SK-N-SH (cell line): ENCODE measurements around the gene ABHD6. TPM values are rescaled to one million over a fixed set of nuclear protein-coding genes. Genes with fewer than 3 reads are reported as not detected.

Experiments
- CTCF ChIA-PET: fragments of 300-600, 350-600 bp; formaldehyde crosslinking; extraction: SDS; loops from one replicate; lab custom pipeline; 2021; lab: Yijun Ruan, JAX
- POLR2A ChIA-PET: fragments of 350-600 bp; sonication (Branson Sonifier 250); formaldehyde crosslinking; extraction: SDS; loops from one replicate; lab custom pipeline; 2020; ENCODE audit warnings: antibody characterized with exemption, inconsistent platforms; lab: Yijun Ruan, JAX
- DNase-seq: peaks from one replicate; pipeline ENCODE4 v3.0.0; 2012
- H2AFZ ChIP-seq: fragments of 200-600 bp; sonication (generic); 2 replicates; pipeline ENCODE4 v1.8.1; 2016; ENCODE audit warnings: antibody characterized with exemption, mild to moderate bottlenecking, low read depth
- H3F3A ChIP-seq: fragments of 200-600 bp; sonication (generic); replicated peaks from 2 replicates; pipeline ENCODE3; 2016; ENCODE audit warnings: antibody characterized with exemption, mild to moderate bottlenecking; ENCODE audit not compliant: insufficient read depth
- H3K27ac ChIP-seq, 2 experiments: fragments of 200-500 bp in 1 of 2; fragments of 200-600 bp in 1 of 2; sonication (Bioruptor generic) in 1 of 2; sonication (generic), shearing (Covaris generic) in 1 of 2; 2 replicates each; pipeline versions ENCODE4 v1.5.1 to v1.6.1; 2014 to 2016; ENCODE audit warnings: low read depth in 2 of 2, inconsistent platforms in 1 of 2, low read length in 1 of 2, mild to moderate bottlenecking in 1 of 2, mixed read lengths in 1 of 2
- H3K27me3 ChIP-seq: fragments of 200-600 bp; sonication (generic), shearing (Covaris generic); 2 replicates; pipeline ENCODE4 v1.6.1; 2016; ENCODE audit warnings: mixed run types; ENCODE audit not compliant: insufficient read depth
- H3K36me3 ChIP-seq, 2 experiments: fragments of 200-500 bp in 1 of 2; fragments of 200-600 bp in 1 of 2; sonication (Bioruptor generic) in 1 of 2; sonication (generic) in 1 of 2; replicated peaks in 1 of 2; 2 replicates each; pipeline versions ENCODE3 to v1.5.1; 2014 to 2016; ENCODE audit warnings: low read length in 1 of 2, mild to moderate bottlenecking in 1 of 2; ENCODE audit not compliant: insufficient read depth in 2 of 2, control insufficient read depth in 1 of 2
- H3K4me1 ChIP-seq, 2 experiments: fragments of 200-500 bp in 1 of 2; fragments of 200-600 bp in 1 of 2; sonication (Bioruptor generic) in 1 of 2; sonication (generic), shearing (Covaris generic) in 1 of 2; 2 replicates each; pipeline versions ENCODE4 v1.5.1 to v1.6.1; 2014 to 2016; ENCODE audit warnings: low read depth in 1 of 2, low read length in 1 of 2, mixed run types in 1 of 2; ENCODE audit not compliant: insufficient read depth in 2 of 2, control insufficient read depth in 1 of 2
- H3K4me2 ChIP-seq: fragments of 200-600 bp; sonication (generic), shearing (Covaris generic); 2 replicates; pipeline ENCODE4 v1.6.1; 2017; ENCODE audit warnings: mixed run types
- H3K4me3 ChIP-seq, 2 experiments: fragments of 200-500 bp in 1 of 2; fragments of 200-600 bp in 1 of 2; sonication (Bioruptor generic) in 1 of 2; sonication (generic), shearing (Covaris generic) in 1 of 2; 2 replicates each; pipeline versions ENCODE4 v1.5.1 to v1.8.1; 2014 to 2016; ENCODE audit warnings: low read depth in 2 of 2, inconsistent platforms in 1 of 2, low read length in 1 of 2, mild to moderate bottlenecking in 1 of 2, mixed read lengths in 1 of 2, moderate library complexity in 1 of 2
- H3K79me2 ChIP-seq: fragments of 200-600 bp; sonication (generic); 2 replicates; pipeline ENCODE4 v1.8.1; 2017; ENCODE audit warnings: mild to moderate bottlenecking; ENCODE audit not compliant: insufficient read depth
- H3K9ac ChIP-seq: fragments of 200-600 bp; sonication (generic); 2 replicates; pipeline ENCODE4 v1.6.1; 2017; ENCODE audit warnings: mixed run types
- H3K9me2 ChIP-seq: fragments of 200-600 bp; sonication (generic); 2 replicates; pipeline ENCODE4 v1.6.1; 2017; ENCODE audit warnings: mixed run types
- H3K9me3 ChIP-seq: fragments of 200-600 bp; sonication (generic); 2 replicates; pipeline ENCODE4 v1.6.1; 2017; ENCODE audit warnings: mixed run types, mild to moderate bottlenecking, moderate library complexity
- H4K20me1 ChIP-seq: fragments of 200-600 bp; sonication (generic); 2 replicates; pipeline ENCODE4 v1.6.1; 2017; ENCODE audit warnings: mild to moderate bottlenecking, mixed run types; ENCODE audit not compliant: insufficient read depth
- CHD2 ChIP-seq: fragments of 150-350 bp; IDR thresholded peaks from 2 replicates; pipeline ENCODE4 v1.6.1; 2018; ENCODE audit warnings: low read length; ENCODE audit not compliant: partially characterized antibody
- FOXJ3 ChIP-seq: sonication (generic); formaldehyde crosslinking; IDR thresholded peaks from 2 replicates; pipeline ENCODE4 v1.5.1; 2020; ENCODE audit warnings: mild to moderate bottlenecking, missing genetic modification reagents
- GATA2 ChIP-seq: sonication (generic); formaldehyde crosslinking; IDR thresholded peaks from 2 replicates; pipeline ENCODE4 v1.5.0; 2020; ENCODE audit warnings: mild to moderate bottlenecking, missing genetic modification reagents
- MAX ChIP-seq: IDR thresholded peaks from 2 replicates; pipeline ENCODE4 v1.4.0; 2012; ENCODE audit warnings: low read depth
- NFIC ChIP-seq: IDR thresholded peaks from 2 replicates; pipeline ENCODE4 v1.4.0; 2012; ENCODE audit warnings: borderline replicate concordance
- NRF1 ChIP-seq: IDR thresholded peaks from 2 replicates; pipeline ENCODE4 v1.6.1; 2012; ENCODE audit warnings: low read depth, mild to moderate bottlenecking, low read length
- POLR2AphosphoS5 ChIP-seq: IDR thresholded peaks from 2 replicates; pipeline ENCODE4 v1.6.1; 2012; ENCODE audit warnings: low read depth, low read length
- RAD21 ChIP-seq: IDR thresholded peaks from 2 replicates; pipeline ENCODE4 v1.6.1; 2012; ENCODE audit warnings: mild to moderate bottlenecking, low read length
- TAF1 ChIP-seq: IDR thresholded peaks from 2 replicates; pipeline ENCODE4 v1.6.1; 2012; ENCODE audit warnings: low read depth, mild to moderate bottlenecking, low read length, moderate library complexity, borderline replicate concordance
- TCF12 ChIP-seq: IDR thresholded peaks from 2 replicates; pipeline ENCODE4 v1.4.0; 2012
- TEAD4 ChIP-seq: IDR thresholded peaks from 2 replicates; pipeline ENCODE4 v1.4.0; 2012; ENCODE audit warnings: mild to moderate bottlenecking, borderline replicate concordance; ENCODE audit not compliant: insufficient read depth
- WGBS: methylation state at CpG from one replicate; pipeline ENCODE4 v1.1.6; 2017; ENCODE audit warnings: low lambda C conversion rate; 5-methylcytosine and 5-hydroxymethylcytosine counted together
- polyA plus RNA-seq, 3 experiments: library from polyadenylated mRNA; depleted of rRNA; stranded (reverse); fragments of >200 nt; gene quantifications; 2 replicates each; pipeline ENCODE4 v1.2.3, GENCODE V29; 2012

ABHD6 gene
- polyA plus RNA-seq, 1 of the 3 experiments (the other 2 are of a cell fraction) = 10.7 TPM

- no peak for DNase-seq
- no peak within 1 kb of the TSS for H2AFZ ChIP-seq
- POLR2A ChIA-PET = no interaction called here
- no peaks in the 10 kb centered on the region for H4K20me1 ChIP-seq
- no peak for TF ChIP-seq RAD21
- H3K9me2 ChIP-seq = no peaks in the 10 kb centered on the region
- no peak within 1 kb of the TSS for H3K27ac ChIP-seq
- H3K4me3 ChIP-seq = no peak within 1 kb of the TSS
- 72% methylated on average over 14 of the region's 14 CpGs for WGBS
- peaks cover 21% of the 10 kb centered on the region; the same call in 1 of the 2 replicates for H3K27me3 ChIP-seq
- CTCF ChIA-PET = interaction anchor here (1.0 to 5.3 kb wide), 4 partner anchors 23 to 203 kb away, joined by 3 to 29 read pairs (median 5); partner anchors contain the start of gene FLNB
- no peaks in the 10 kb centered on the region for H3K36me3 ChIP-seq
- H3K9me3 ChIP-seq = no peaks in the 10 kb centered on the region
- H3K4me1 ChIP-seq = no peaks in the 10 kb centered on the region
- no peaks in the 10 kb centered on the region for H3K79me2 ChIP-seq
- no peaks in the 10 kb centered on the region for H3F3A ChIP-seq
- 0 out of 2 replicates have a peak within 1 kb of the TSS, but pooled peaks have one; percentile 11 for H3K4me2 ChIP-seq
- no peak within 1 kb of the TSS for H3K9ac ChIP-seq
Observed at GRCh38 chr3:58210761-58211460, 26.7 kb upstream of the ABHD6 start, which contains the start of gene DNASE1L3. DNASE1L3 (minus strand) TSS chr3:58210972; CDS start chr3:58210906, 66 bp downstream.

- Histone ChIP-seq H3K79me2 (no peaks in the 10 kb centered on the region), H3K9ac (no peak overlapping the region), H3K27ac (no peak overlapping the region), H3K9me2 (no peaks in the 10 kb centered on the region), H3F3A (no peaks in the 10 kb centered on the region), H3K36me3 (no peaks in the 10 kb centered on the region), H3K4me2 (no peak overlapping the region), H4K20me1 (no peaks in the 10 kb centered on the region), H3K4me3 (no peak overlapping the region), H2AFZ (no peak overlapping the region), H3K27me3 (peaks cover 21% of the 10 kb centered on the region; the same call in 1 of the 2 replicates), H3K4me1 (peaks cover 0 to 5% of the 10 kb centered on the region in 2 experiments; a peak in 1 of 4 replicates), H3K9me3 (no peaks in the 10 kb centered on the region)
- DNase-seq = no peak
- ChIA-PET CTCF (interaction anchor here (0.6 to 1.8 kb wide), 10 partner anchors 10 to 620 kb away, joined by 3 to 8 read pairs (median 3); partner anchors contain the start of gene FLNB), POLR2A (no interaction called here)
- WGBS = 79% methylated on average over 7 of the region's 7 CpGs
- TF ChIP-seq NRF1 = no peak
- no peak for TF ChIP-seq CHD2
- no peak for TF ChIP-seq POLR2AphosphoS5
- no peak for TF ChIP-seq TCF12
- no peak for TF ChIP-seq FOXJ3
- no peak for TF ChIP-seq TEAD4
- TF ChIP-seq GATA2 (CRISPR knock-in tag) = no peak
- TF ChIP-seq NFIC = no peak
- no peak for TF ChIP-seq TAF1
- TF ChIP-seq RAD21 = no peak
- no peak for TF ChIP-seq MAX
Observed at GRCh38 chr3:58214484-58215316, 22.9 kb upstream of the ABHD6 start.
